ENCODE measurements around the gene PMFBP1. TPM values are rescaled to one million over a fixed set of nuclear protein-coding genes. Genes with fewer than 3 reads are reported as not detected.

PMFBP1 gene
- total RNA-seq, 1 experiment from 2014 or later: 2.7 TPM

DNA sequence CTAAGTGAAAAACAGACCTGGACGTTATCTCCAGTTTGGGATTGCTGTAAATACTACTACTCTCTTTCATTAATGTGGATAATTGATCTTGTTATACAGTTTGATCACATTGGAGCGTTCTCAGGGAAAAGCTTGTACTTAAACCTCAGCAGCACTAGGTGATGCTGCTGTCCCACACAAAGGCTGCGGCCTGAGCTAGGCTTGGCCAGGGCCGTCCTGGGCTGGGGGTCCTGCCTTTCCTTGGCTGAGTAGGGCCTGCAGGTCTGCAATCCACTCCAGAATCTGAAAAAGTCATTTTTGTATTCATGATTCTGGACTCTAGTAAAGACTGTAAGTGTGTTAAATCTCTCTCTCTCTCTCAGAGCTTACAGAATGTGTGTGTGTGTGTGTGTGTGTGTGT lies 23.7 kb upstream of the PMFBP1 start:
- Mint-ChIP-seq H3K4me3 (no peak overlapping the region), H3K4me1 (peaks cover 29 to 32% of the 10 kb centered on the region in 2 experiments), H3K27me3 (ENCODE audit: low read depth) (no peaks in the 10 kb centered on the region), H3K9me3 (no peaks in the 10 kb centered on the region), H3K27ac (no peak overlapping the region), H3K36me3 (ENCODE audit: insufficient read depth in 1 of 3, low read depth in 3 of 3) (no peaks in the 10 kb centered on the region)
- TF ChIP-seq, protein P1, sequence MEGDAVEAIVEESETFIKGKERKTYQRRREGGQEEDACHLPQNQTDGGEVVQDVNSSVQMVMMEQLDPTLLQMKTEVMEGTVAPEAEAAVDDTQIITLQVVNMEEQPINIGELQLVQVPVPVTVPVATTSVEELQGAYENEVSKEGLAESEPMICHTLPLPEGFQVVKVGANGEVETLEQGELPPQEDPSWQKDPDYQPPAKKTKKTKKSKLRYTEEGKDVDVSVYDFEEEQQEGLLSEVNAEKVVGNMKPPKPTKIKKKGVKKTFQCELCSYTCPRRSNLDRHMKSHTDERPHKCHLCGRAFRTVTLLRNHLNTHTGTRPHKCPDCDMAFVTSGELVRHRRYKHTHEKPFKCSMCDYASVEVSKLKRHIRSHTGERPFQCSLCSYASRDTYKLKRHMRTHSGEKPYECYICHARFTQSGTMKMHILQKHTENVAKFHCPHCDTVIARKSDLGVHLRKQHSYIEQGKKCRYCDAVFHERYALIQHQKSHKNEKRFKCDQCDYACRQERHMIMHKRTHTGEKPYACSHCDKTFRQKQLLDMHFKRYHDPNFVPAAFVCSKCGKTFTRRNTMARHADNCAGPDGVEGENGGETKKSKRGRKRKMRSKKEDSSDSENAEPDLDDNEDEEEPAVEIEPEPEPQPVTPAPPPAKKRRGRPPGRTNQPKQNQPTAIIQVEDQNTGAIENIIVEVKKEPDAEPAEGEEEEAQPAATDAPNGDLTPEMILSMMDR (conservative IDR thresholded peaks at IDR 0.05): peak; percentile 77
- H4K5ac ChIP-seq (ENCODE audit: insufficient read length, low read depth, low read length): no peak overlapping the region
- no peak overlapping the region for H2BK5ac ChIP-seq (ENCODE audit: insufficient read length, low read length)
- no peak overlapping the region for H2AFZ ChIP-seq (ENCODE audit: low read length)
- no peak overlapping the region for H2AK5ac ChIP-seq (ENCODE audit: insufficient read length, low read length)
- H4K8ac ChIP-seq (replicated peaks; ENCODE audit: insufficient read length, low read depth, low read length): no peak overlapping the region
- H3T11ph ChIP-seq (ENCODE audit: low read length): no peak overlapping the region
- no peak overlapping the region for H3K56ac ChIP-seq (ENCODE audit: insufficient read length, low read depth, low read length)
- H3K4me2 ChIP-seq (ENCODE audit: insufficient read depth, insufficient read length, low read length): no peak overlapping the region
- H3K18ac ChIP-seq (ENCODE audit: insufficient read length, low read depth, low read length): no peak overlapping the region
- no peaks in the 10 kb centered on the region for H3K27me3 ChIP-seq (ENCODE audit: insufficient read depth, low read length)
- H3K79me2 ChIP-seq (ENCODE audit: insufficient read depth, low read length): no peaks in the 10 kb centered on the region
- H3K23me2 ChIP-seq (ENCODE audit: insufficient read length, low read depth, low read length, poor library complexity, severe bottlenecking): no peaks in the 10 kb centered on the region
- WGBS (ENCODE audit: extremely low coverage, insufficient read length, low lambda C conversion rate): no CpG with 5 or more reads among the region's 4 CpGs
- H3K9ac ChIP-seq (ENCODE audit: extremely low read depth, insufficient read length, low read length): no peak overlapping the region
- no peak overlapping the region for H2BK20ac ChIP-seq (ENCODE audit: low read depth, low read length, poor library complexity, severe bottlenecking)
- H4K91ac ChIP-seq (ENCODE audit: insufficient read length, low read depth, low read length): no peak overlapping the region
- H3K27ac ChIP-seq (ENCODE audit: insufficient read length, low read depth, low read length): no peak overlapping the region
- H3K14ac ChIP-seq (ENCODE audit: insufficient read depth, low read length): no peak overlapping the region
- no peak overlapping the region for H2BK120ac ChIP-seq (ENCODE audit: low read depth, low read length, poor library complexity, severe bottlenecking)
- H2BK15ac ChIP-seq (ENCODE audit: low read depth, low read length): no peak overlapping the region
- no peak overlapping the region for H3K23ac ChIP-seq (ENCODE audit: insufficient read length, low read depth, low read length)
- DNase-seq: peak; percentile 67
- no peaks in the 10 kb centered on the region for H4K20me1 ChIP-seq (ENCODE audit: control insufficient read depth, insufficient read depth, insufficient read length)
- H3K4ac ChIP-seq (ENCODE audit: low read depth, low read length): no peak overlapping the region
- H3K4me1 ChIP-seq (ENCODE audit: insufficient read depth, low read length): no peaks in the 10 kb centered on the region; the same call in 1 of the 2 replicates
- no peaks in the 10 kb centered on the region for H3K9me3 ChIP-seq (ENCODE audit: control insufficient read depth, low read depth, low read length)
- no peaks in the 10 kb centered on the region for H3K79me1 ChIP-seq (ENCODE audit: insufficient read depth, low read depth, low read length, poor library complexity, severe bottlenecking)
- no peak overlapping the region for H2BK12ac ChIP-seq (ENCODE audit: insufficient read length, low read depth, low read length)
